Tibial artery (tissue), 4 donors: Measurements from ENCODE around the gene RNF208.

ENCODE experiments used
- DNase-seq, 2 donors: peaks; one replicate each; pipeline ENCODE4 v3.0.0-alpha.2; 2019
- H3K27ac ChIP-seq, 2 donors: fragments of 200-600 bp; sonication (generic) in 1 of 2; 1 replicate in 1 of 2; 2 replicates in 1 of 2; pipeline ENCODE4 v1.5.1; 2018 to 2019; ENCODE audit warnings: mild to moderate bottlenecking in 1 of 2
- H3K27me3 ChIP-seq, 2 donors: fragments of 200-600 bp; sonication (generic) in 1 of 2; one replicate each; pipeline versions ENCODE4 v1.5.1 to v1.6.0; 2016 to 2019
- H3K36me3 ChIP-seq, 3 donors: fragments of 200-600 bp; sonication (generic) in 2 of 3; one replicate each; pipeline ENCODE4 v1.5.1; 2016 to 2019; ENCODE audit warnings: mild to moderate bottlenecking in 2 of 3
- H3K4me1 ChIP-seq, 4 donors: fragments of 200-600 bp; sonication (generic) in 2 of 4; 1 replicate in 3 of 4; 2 replicates in 1 of 4; pipeline ENCODE4 v1.5.1; 2016 to 2019
- H3K4me3 ChIP-seq, 2 donors: fragments of 200-600 bp; sonication (generic) in 1 of 2; 1 replicate in 1 of 2; 2 replicates in 1 of 2; pipeline ENCODE4 v1.5.1; 2018 to 2019; ENCODE audit warnings: mild to moderate bottlenecking in 2 of 2
- H3K9me3 ChIP-seq, 3 donors: fragments of 200-600 bp; sonication (generic) in 1 of 3; one replicate each; pipeline ENCODE4 v1.5.1; 2016 to 2019
- intact Hi-C: fragments of 100-400 bp; cut with DNase I; formaldehyde crosslinking; loops from one replicate; pipeline ENCODE4 v1.15.0; 2023; ENCODE audit warnings: low total_unique reads
- TF ChIP-seq, protein P1 (sequence below), 2 experiments: fragments of 200-600 bp in 1 of 2; fragments of 450-650 bp in 1 of 2; IDR thresholded peaks; one replicate each; pipeline ENCODE4 v1.5.1; 2017 to 2019; ENCODE audit warnings: antibody characterized with exemption in 2 of 2, mild to moderate bottlenecking in 1 of 2, moderate library complexity in 1 of 2

The RNF208 gene

DNA sequence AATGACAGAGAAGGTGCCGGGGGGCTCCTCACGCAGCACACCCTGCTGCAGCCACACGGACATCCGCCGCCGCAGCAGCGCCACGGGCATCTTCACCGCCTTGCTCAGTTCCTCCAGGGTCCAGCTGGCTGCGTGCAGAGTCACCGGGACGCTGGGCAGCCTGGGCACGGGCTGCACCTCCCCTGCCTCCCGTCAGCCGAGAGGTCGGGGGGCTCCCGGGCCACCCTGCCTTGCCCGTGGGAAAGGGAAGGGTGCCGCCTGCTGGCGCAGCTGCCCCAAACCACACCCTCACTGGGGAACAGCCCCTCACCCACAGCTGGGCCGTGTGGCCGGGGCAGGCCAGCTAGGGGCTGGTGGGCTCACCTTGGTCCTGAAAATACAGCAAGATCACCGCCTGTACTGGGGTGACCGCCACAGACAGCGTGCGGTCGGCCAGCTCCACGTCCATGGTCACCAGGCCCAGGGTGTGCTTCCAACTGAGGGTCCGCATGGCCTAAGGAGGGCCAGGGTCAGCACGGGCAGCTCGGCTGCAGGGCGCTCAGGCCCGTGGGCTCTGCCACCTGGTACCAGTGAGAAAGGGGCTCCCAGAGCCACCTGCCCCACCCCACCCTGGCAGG is 46.6 kb downstream of the RNF208 start:
- peaks cover 12 to 38% (median 18%) of the 10 kb centered on the region in 3 donors for H3K36me3 ChIP-seq
- TF ChIP-seq, protein P1, sequence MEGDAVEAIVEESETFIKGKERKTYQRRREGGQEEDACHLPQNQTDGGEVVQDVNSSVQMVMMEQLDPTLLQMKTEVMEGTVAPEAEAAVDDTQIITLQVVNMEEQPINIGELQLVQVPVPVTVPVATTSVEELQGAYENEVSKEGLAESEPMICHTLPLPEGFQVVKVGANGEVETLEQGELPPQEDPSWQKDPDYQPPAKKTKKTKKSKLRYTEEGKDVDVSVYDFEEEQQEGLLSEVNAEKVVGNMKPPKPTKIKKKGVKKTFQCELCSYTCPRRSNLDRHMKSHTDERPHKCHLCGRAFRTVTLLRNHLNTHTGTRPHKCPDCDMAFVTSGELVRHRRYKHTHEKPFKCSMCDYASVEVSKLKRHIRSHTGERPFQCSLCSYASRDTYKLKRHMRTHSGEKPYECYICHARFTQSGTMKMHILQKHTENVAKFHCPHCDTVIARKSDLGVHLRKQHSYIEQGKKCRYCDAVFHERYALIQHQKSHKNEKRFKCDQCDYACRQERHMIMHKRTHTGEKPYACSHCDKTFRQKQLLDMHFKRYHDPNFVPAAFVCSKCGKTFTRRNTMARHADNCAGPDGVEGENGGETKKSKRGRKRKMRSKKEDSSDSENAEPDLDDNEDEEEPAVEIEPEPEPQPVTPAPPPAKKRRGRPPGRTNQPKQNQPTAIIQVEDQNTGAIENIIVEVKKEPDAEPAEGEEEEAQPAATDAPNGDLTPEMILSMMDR (IDR thresholded peaks at IDR 0.05) = no peak
- peaks cover 0 to 28% of the 10 kb centered on the region in 2 donors for H3K27me3 ChIP-seq

DNA sequence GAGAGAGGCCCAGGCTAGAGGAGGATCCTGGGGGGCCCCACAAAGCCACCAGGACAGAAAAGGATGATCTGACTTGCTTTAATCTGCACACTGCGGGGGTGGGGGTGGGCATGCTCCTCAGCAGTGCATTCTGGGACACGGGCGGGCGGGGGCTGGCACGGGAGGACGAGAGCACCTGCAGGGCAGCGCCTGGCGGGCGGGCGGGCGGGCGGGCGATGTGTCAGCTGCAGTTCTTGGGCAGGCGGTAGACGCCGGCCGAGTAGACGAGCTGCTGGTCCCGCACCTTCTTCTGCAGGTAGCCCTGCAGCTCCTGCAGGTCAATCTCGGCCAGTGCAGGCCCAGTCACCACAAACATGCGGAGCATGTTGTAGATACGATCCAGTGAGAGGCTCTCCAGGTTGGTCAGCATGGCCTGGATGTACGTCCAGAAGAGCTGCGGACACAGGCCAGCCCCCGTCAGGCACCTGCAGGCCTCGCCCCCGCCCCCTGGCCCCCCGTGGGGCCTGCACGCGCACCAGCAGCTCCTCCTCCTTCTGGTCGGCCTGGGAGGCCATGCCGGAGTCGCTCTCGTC is 47.2 kb downstream of the RNF208 start:
- Histone ChIP-seq H3K4me1 (peaks cover 0 to 19% (median 1%) of the 10 kb centered on the region in 4 donors), H3K27ac (no peak overlapping the region), H3K27me3 (peaks cover 0 to 34% of the 10 kb centered on the region in 2 donors), H3K36me3 (peaks cover 6 to 32% (median 11%) of the 10 kb centered on the region in 3 donors), H3K9me3 (no peaks in the 10 kb centered on the region), H3K4me3 (no peak overlapping the region)
- no peak for DNase-seq
- intact Hi-C loops = no loop called here
- TF ChIP-seq, protein P1 (IDR thresholded peaks at IDR 0.05) = no peak

More for the DNA sequence above, 46.6 kb downstream of the RNF208 start:
- Histone ChIP-seq H3K9me3 (no peaks in the 10 kb centered on the region), H3K4me1 (peaks cover 0 to 12% (median 0%) of the 10 kb centered on the region in 4 donors), H3K4me3 (no peak overlapping the region), H3K27ac (no peak overlapping the region)
- intact Hi-C loops = no loop called here
- no peak for DNase-seq

DNA sequence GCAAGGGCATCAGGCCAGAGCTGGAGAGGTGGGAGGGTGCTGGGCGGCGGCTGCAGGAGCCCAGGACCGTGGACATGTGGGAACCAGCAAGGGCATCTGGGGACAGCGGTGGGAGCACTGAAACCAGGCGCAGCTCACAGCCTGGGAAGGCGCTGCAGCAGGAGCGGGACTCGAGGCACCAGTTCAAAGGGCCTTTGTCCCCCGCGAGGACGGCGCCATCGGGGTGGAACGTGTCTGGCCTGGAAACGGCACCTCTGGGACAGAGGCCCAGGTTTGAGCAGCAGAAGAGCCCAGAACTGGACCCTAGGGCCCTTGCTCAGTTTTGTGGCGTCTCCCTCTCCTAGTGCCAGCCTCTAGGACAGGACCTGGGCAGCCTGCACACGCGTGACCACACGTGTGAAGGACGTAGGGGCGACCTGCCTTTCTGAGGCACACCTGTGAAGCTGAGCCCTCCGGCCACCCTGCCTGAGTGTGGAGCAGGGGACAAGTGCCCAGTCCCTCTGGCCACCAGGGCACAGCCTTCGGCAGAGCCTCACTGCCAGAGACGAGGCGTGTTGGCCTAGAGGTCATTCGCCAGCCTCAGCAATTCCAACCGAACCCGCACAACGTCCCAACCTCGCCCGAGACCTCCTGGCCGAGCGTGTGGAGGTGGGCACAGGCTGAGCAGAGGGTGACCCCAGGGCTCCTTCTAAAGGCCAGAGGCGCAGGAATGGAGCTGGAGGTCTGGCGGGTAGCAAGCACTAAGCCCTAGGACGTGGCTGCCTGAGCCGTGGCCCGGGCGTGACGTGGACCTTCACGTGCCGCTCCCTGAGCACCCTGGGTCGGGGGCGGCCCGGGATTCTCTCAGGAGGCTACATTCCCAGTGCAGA is 48.0 kb downstream of the RNF208 start:
- H3K9me3 ChIP-seq = no peaks in the 10 kb centered on the region
- no peak overlapping the region for H3K4me3 ChIP-seq
- no peak for DNase-seq
- H3K36me3 ChIP-seq = peaks cover 0 to 24% (median 4%) of the 10 kb centered on the region in 3 donors
- H3K27me3 ChIP-seq = peaks cover 0 to 42% of the 10 kb centered on the region in 2 donors
- H3K27ac ChIP-seq = no peak overlapping the region
- TF ChIP-seq, protein P1 (IDR thresholded peaks at IDR 0.05) = no peak
- intact Hi-C loops = no loop called here
- peaks cover 0 to 26% (median 9%) of the 10 kb centered on the region in 4 donors for H3K4me1 ChIP-seq

DNA sequence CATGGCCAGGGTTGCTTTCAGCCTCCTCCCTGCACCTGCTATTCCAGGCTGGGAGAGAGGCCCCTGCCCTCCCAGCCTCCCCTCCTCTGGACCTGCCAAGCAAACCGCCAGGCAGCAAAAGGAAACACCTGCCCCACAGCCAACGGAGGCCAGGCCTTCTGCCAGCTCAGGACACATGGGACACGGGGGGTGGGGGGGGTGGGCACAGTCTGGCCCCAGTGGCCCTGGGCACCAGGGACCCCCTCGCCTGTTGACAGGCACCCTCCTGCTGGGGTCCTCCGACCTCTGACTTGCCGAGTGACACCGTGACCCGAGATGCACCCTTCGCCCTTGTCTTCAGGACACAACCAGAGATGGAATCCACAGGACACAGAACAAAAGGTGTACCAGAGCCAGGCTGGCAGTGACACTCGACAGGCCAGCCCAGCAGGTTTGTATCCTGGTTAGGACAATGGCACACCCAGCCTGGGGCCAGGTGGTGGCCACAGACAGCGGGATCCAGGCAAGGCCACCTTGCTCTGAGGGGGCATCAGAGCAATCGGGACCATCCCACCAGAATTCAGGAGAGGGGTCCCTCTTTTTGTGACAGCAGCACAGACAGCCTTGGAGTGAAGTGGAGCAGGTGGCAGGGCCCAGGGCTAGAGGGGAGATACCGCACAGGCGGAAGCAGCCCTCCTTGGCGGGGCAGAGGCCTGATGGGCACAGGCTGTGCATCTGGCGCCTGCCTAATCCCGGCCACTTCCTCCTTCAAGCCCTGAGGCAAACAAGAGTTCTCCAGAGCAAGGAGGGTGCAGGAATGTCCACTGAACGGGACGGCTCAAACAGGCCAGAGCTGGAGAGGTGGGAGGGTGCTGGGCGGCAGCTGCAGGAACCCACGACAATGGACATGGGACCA is 48.9 kb downstream of the RNF208 start:
- H3K27me3 ChIP-seq = peaks cover 0 to 51% of the 10 kb centered on the region in 2 donors
- intact Hi-C loops = no loop called here
- no peak overlapping the region for H3K4me3 ChIP-seq
- no peak overlapping the region for H3K27ac ChIP-seq
- no peak for DNase-seq
- peaks cover 0 to 35% (median 18%) of the 10 kb centered on the region in 4 donors for H3K4me1 ChIP-seq
- peaks cover 0 to 15% (median 0%) of the 10 kb centered on the region in 3 donors for H3K36me3 ChIP-seq
- TF ChIP-seq, protein P1 (IDR thresholded peaks at IDR 0.05) = no peak
- H3K9me3 ChIP-seq = no peaks in the 10 kb centered on the region
